A549 (cell line): Measurements from ENCODE around the gene ADAT1. TPM values are rescaled to one million over a fixed set of nuclear protein-coding genes. Genes with fewer than 3 reads are reported as not detected.

ENCODE experiments used
- ATAC-seq, 2 experiments: fragments of 200-7000 bp in 1 of 2; fragments of >200 bp in 1 of 2; cut with Nextera tagmentation in 1 of 2; cut with Tn5 transposase in 1 of 2; 3 replicates each; pipeline versions ENCODE4 v1.8.0 to v1.9.1; 2018 to 2020; ENCODE audit warnings: mild to moderate bottlenecking in 1 of 2, moderate library complexity in 1 of 2
- CTCF ChIA-PET: fragments of 300-600 bp; sonication (Branson Sonifier 250); formaldehyde crosslinking; extraction: SDS; loops from one replicate; lab custom pipeline; 2021; ENCODE audit warnings: antibody characterized with exemption, inconsistent platforms; lab: Yijun Ruan, JAX
- POLR2A ChIA-PET: fragments of 350-600 bp; formaldehyde crosslinking; extraction: SDS; loops from one replicate; lab custom pipeline; 2021; ENCODE audit warnings: antibody characterized with exemption, inconsistent platforms; lab: Yijun Ruan, JAX
- DNase-seq, 2 experiments: peaks; one replicate each; pipeline versions ENCODE4 v3.0.0 to v3.0.0-alpha.2; 2011 to 2016; ENCODE audit warnings: low read depth in 1 of 2, low spot score in 1 of 2
- FAIRE-seq: peaks from 2 replicates; lab custom pipeline; 2011; peaks lifted over from hg19 to GRCh38; lab: Jason Lieb, UNC
- H3K27ac ChIP-seq, 2 experiments: fragments of >200 bp; sonication (Bioruptor Twin); formaldehyde crosslinking; 3 replicates each; pipeline ENCODE4 v1.5.1; 2016 to 2017
- H3K4me1 ChIP-seq: fragments of >200 bp; sonication (Bioruptor Twin); formaldehyde crosslinking; 3 replicates; pipeline ENCODE4 v1.6.1; 2016
- H3K4me2 ChIP-seq: fragments of >200 bp; sonication (Bioruptor Twin); formaldehyde crosslinking; 3 replicates; pipeline ENCODE4 v1.6.1; 2016
- H3K4me3 ChIP-seq: fragments of >200 bp; sonication (Bioruptor Twin); formaldehyde crosslinking; 3 replicates; pipeline ENCODE4 v1.5.1; 2016
- H3K9me3 ChIP-seq: fragments of >200 bp; sonication (Bioruptor Twin); formaldehyde crosslinking; 3 replicates; pipeline ENCODE4 v1.6.1; 2016
- BHLHE40 ChIP-seq: IDR thresholded peaks from 2 replicates; pipeline ENCODE4 v1.6.1; 2012; ENCODE audit warnings: low read depth, low read length, inconsistent platforms
- CEBPB ChIP-seq, 2 experiments: fragments of >200 bp in 1 of 2; sonication (Bioruptor Twin) in 1 of 2; formaldehyde crosslinking in 1 of 2; IDR thresholded peaks; 2 replicates each; pipeline ENCODE4 v1.6.1; 2012 to 2016
- EHF ChIP-seq: fragments of 250-450 bp; sonication (Bioruptor Pico); IDR thresholded peaks from 2 replicates; pipeline ENCODE4 v1.5.0; 2020; ENCODE audit warnings: mild to moderate bottlenecking
- ESRRA ChIP-seq: fragments of 150-350 bp; IDR thresholded peaks from 2 replicates; pipeline ENCODE4 v1.6.1; 2014; ENCODE audit warnings: mild to moderate bottlenecking, low read length, borderline replicate concordance
- FOSL2 ChIP-seq, 2 experiments: fragments of 450-650 bp in 1 of 2; fragments of >200 bp in 1 of 2; sonication (Bioruptor Twin) in 1 of 2; formaldehyde crosslinking; IDR thresholded peaks; 2 replicates each; pipeline versions ENCODE4 v1.5.0 to v1.6.1; 2016 to 2020; ENCODE audit warnings: mild to moderate bottlenecking in 1 of 2, moderate library complexity in 1 of 2
- FOXS1 ChIP-seq: fragments of 250-450 bp; sonication (Bioruptor Pico); IDR thresholded peaks from 2 replicates; pipeline ENCODE4 v1.5.0; 2020; ENCODE audit warnings: mild to moderate bottlenecking, moderate library complexity
- HEYL ChIP-seq: fragments of 250-450 bp; sonication (Bioruptor Pico); IDR thresholded peaks from 2 replicates; pipeline ENCODE4 v1.8.0; 2021; ENCODE audit warnings: mild to moderate bottlenecking, moderate library complexity
- HOXB13 ChIP-seq: fragments of 250-450 bp; sonication (Bioruptor Pico); IDR thresholded peaks from 2 replicates; pipeline ENCODE4 v1.5.0; 2020; ENCODE audit warnings: low read depth, mild to moderate bottlenecking, moderate library complexity
- JUNB ChIP-seq: fragments of >200 bp; sonication (Bioruptor Twin); formaldehyde crosslinking; IDR thresholded peaks from 2 replicates; pipeline ENCODE4 v1.6.1; 2016
- KDM5A ChIP-seq: fragments of 200-600 bp; sonication (generic); IDR thresholded peaks from 2 replicates; pipeline ENCODE4 v1.6.1; 2016; ENCODE audit warnings: antibody characterized with exemption, mild to moderate bottlenecking
- MAZ ChIP-seq: fragments of 150-350 bp; IDR thresholded peaks from 2 replicates; pipeline ENCODE4 v1.6.1; 2014; ENCODE audit warnings: antibody characterized with exemption, low read depth, low read length, borderline replicate concordance
- NFE2L2 ChIP-seq: fragments of 150-350 bp; conservative IDR thresholded peaks from 2 replicates; pipeline ENCODE4 v1.6.1; 2014; ENCODE audit warnings: low read length
- NPAS2 ChIP-seq: fragments of 250-450 bp; sonication (Bioruptor Pico); IDR thresholded peaks from 2 replicates; pipeline ENCODE4 v1.8.0; 2022; ENCODE audit warnings: mild to moderate bottlenecking, moderate library complexity, borderline replicate concordance
- NR3C1 ChIP-seq: fragments of >200 bp; sonication (Bioruptor Twin); formaldehyde crosslinking; IDR thresholded peaks from 3 replicates; pipeline ENCODE4 v1.6.1; 2017
- PHF8 ChIP-seq: fragments of 200-600 bp; sonication (generic); IDR thresholded peaks from 2 replicates; pipeline ENCODE4 v1.6.1; 2016; ENCODE audit warnings: low read depth, mild to moderate bottlenecking, antibody characterized with exemption, moderate library complexity, borderline replicate concordance
- POLR2A ChIP-seq: IDR thresholded peaks from 2 replicates; pipeline ENCODE4 v1.6.1; 2012; ENCODE audit warnings: mild to moderate bottlenecking, low read length
- POLR2AphosphoS2 ChIP-seq: conservative IDR thresholded peaks from 2 replicates; pipeline ENCODE4 v1.6.1; 2012; ENCODE audit warnings: low read length, improper control_type of control experiment, inconsistent platforms
- RARB ChIP-seq: fragments of 250-450 bp; sonication (Bioruptor Pico); IDR thresholded peaks from 2 replicates; pipeline ENCODE4 v1.8.0; 2021; ENCODE audit warnings: mild to moderate bottlenecking, moderate library complexity
- SMC3 ChIP-seq: fragments of >200 bp; sonication (Bioruptor Twin); formaldehyde crosslinking; IDR thresholded peaks from 3 replicates; pipeline ENCODE4 v1.6.1; 2018; ENCODE audit warnings: inconsistent platforms
- ZNF302 ChIP-seq: fragments of 250-450 bp; sonication (Bioruptor Pico); IDR thresholded peaks from 2 replicates; pipeline ENCODE4 v1.9.0; 2021; ENCODE audit warnings: inconsistent platforms, mild to moderate bottlenecking, moderate library complexity
- WGBS: methylation state at CpG from one replicate; pipeline ENCODE4 v1.1.6; 2017; ENCODE audit errors: missing lambda C conversion rate; 5-methylcytosine and 5-hydroxymethylcytosine counted together
- polyA plus RNA-seq, 4 experiments: library from polyadenylated mRNA; depleted of rRNA in 3 of 4; stranded (reverse); fragments of >200 nt; fragmentation: RNase III in 1 of 4; extraction: RNeasy Plus Mini Kit Qiagen cat#74134 plus additional on column Dnase treatment in 1 of 4; gene quantifications; 2 replicates in 3 of 4; 3 replicates in 1 of 4; pipeline ENCODE4 v1.2.3, GENCODE V29; 2011 to 2017
- TF ChIP-seq, protein P1 (sequence below): IDR thresholded peaks from 2 replicates; pipeline ENCODE4 v1.6.1; 2012; ENCODE audit warnings: low read depth, borderline replicate concordance
- TF ChIP-seq, protein P2 (sequence below): fragments of 450-650 bp; IDR thresholded peaks from 2 replicates; pipeline ENCODE4 v1.6.1; 2014; ENCODE audit warnings: antibody characterized with exemption
- TF ChIP-seq, protein P3 (sequence below): IDR thresholded peaks from 2 replicates; pipeline ENCODE4 v1.6.1; 2012
- TF ChIP-seq, protein P4 (sequence below): fragments of >200 bp; sonication (Bioruptor Twin); formaldehyde crosslinking; IDR thresholded peaks from 3 replicates; pipeline ENCODE4 v1.5.1; 2016

ADAT1 gene
- polyA plus RNA-seq, 2 of the 4 experiments (the other 2 are of a cell fraction), result 45.4 to 53.5 TPM

DNA sequence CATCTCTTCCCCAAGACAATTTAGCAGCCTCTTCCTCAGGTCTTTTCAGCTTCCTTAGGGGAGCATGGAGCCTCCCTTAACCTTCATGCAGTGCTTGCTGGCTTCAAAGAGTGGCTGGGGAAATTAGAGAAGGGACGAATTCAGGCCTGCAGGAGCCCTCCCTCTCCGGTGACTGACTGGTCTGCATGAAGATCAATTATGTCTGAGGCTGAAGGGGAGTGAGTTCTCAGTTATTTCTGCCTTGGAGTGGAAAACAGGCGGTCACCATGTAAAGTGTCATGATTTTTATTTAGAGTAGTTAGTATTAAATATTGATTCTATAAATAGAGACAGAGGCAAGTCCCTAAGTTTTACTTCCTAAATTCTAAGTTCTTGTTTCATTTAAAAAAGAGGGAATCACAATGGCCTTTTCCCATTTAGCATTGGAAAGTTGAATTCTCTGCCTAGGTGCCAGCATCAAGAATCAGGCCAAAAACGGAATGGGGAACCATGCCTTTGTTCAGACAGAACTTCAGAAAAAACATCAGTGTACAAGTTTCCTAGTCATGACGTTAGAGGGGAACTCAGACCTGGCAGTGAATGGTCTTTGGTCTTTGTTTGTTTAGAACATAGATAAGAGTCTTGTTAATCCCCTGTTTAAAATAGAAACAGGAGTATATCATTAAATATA, 52.5 kb downstream of the ADAT1 start:
- TF ChIP-seq, protein P1, sequence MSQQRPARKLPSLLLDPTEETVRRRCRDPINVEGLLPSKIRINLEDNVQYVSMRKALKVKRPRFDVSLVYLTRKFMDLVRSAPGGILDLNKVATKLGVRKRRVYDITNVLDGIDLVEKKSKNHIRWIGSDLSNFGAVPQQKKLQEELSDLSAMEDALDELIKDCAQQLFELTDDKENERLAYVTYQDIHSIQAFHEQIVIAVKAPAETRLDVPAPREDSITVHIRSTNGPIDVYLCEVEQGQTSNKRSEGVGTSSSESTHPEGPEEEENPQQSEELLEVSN, result no peak
- TF ChIP-seq POLR2AphosphoS2 (no peak), CEBPB (IDR thresholded peaks at IDR 0.05) (no peak), FOSL2 (IDR thresholded peaks at IDR 0.05) (no peak), FOSL2 (CRISPR knock-in tag; IDR thresholded peaks at IDR 0.05) (no peak), EHF (no peak), JUNB (no peak), HEYL (no peak)
- ChIA-PET POLR2A (no interaction called here), CTCF (interaction anchor here (0.9 to 1.2 kb wide), 2 partner anchors 53 to 54 kb away, joined by 3 to 5 read pairs; no protein-coding TSS in a partner anchor)
- H3K27ac ChIP-seq, result no peak overlapping the region
- H3K9me3 ChIP-seq, result no peaks in the 10 kb centered on the region
- no peak for FAIRE-seq
- no peak overlapping the region for H3K4me3 ChIP-seq
- no peak for DNase-seq
- peaks cover 8% of the 10 kb centered on the region for H3K4me1 ChIP-seq
- no peak overlapping the region for H3K4me2 ChIP-seq
- WGBS, result 82% methylated on average over 5 of the region's 5 CpGs
- no peak for ATAC-seq

DNA sequence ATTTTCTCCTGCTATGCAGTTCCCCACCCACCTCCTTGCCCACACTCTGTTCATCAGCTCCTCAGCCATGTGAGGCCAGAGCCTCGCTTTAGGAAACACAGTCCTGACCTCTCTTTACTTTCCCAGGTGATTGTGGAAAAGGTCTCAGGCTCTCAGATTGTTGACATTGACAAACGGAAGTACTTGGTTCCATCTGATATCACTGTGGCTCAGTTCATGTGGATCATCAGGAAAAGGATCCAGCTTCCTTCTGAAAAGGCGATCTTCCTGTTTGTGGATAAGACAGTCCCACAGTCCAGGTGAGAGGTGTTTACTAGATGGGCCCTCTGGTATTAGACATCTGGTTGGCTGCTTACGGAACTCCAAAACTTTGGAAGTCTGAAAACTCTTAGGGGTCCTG, 55.2 kb downstream of the ADAT1 start:
- TF ChIP-seq ESRRA, result no peak
- no peak for TF ChIP-seq MAZ
- no peak for TF ChIP-seq HEYL
- TF ChIP-seq, protein P2, sequence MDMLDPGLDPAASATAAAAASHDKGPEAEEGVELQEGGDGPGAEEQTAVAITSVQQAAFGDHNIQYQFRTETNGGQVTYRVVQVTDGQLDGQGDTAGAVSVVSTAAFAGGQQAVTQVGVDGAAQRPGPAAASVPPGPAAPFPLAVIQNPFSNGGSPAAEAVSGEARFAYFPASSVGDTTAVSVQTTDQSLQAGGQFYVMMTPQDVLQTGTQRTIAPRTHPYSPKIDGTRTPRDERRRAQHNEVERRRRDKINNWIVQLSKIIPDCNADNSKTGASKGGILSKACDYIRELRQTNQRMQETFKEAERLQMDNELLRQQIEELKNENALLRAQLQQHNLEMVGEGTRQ, result no peak
- TF ChIP-seq FOXS1, result no peak
- TF ChIP-seq KDM5A, result no peak
- TF ChIP-seq HOXB13, result no peak
- TF ChIP-seq, protein P3, sequence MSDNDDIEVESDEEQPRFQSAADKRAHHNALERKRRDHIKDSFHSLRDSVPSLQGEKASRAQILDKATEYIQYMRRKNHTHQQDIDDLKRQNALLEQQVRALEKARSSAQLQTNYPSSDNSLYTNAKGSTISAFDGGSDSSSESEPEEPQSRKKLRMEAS, result no peak
- TF ChIP-seq POLR2A, result no peak
- no peak for TF ChIP-seq JUNB
- TF ChIP-seq RARB (CRISPR knock-in tag), result no peak
- TF ChIP-seq, protein P4, sequence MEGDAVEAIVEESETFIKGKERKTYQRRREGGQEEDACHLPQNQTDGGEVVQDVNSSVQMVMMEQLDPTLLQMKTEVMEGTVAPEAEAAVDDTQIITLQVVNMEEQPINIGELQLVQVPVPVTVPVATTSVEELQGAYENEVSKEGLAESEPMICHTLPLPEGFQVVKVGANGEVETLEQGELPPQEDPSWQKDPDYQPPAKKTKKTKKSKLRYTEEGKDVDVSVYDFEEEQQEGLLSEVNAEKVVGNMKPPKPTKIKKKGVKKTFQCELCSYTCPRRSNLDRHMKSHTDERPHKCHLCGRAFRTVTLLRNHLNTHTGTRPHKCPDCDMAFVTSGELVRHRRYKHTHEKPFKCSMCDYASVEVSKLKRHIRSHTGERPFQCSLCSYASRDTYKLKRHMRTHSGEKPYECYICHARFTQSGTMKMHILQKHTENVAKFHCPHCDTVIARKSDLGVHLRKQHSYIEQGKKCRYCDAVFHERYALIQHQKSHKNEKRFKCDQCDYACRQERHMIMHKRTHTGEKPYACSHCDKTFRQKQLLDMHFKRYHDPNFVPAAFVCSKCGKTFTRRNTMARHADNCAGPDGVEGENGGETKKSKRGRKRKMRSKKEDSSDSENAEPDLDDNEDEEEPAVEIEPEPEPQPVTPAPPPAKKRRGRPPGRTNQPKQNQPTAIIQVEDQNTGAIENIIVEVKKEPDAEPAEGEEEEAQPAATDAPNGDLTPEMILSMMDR, result no peak
- no peak for TF ChIP-seq BHLHE40
- no peak for TF ChIP-seq PHF8
- no peak for TF ChIP-seq SMC3
- no peak for TF ChIP-seq NR3C1
- no peak for TF ChIP-seq ZNF302 (CRISPR knock-in tag)
- no peak for TF ChIP-seq NFE2L2
- no peak for TF ChIP-seq NPAS2 (CRISPR knock-in tag)
- H3K4me2 ChIP-seq, result no peak overlapping the region
- DNase-seq (no peak), ATAC-seq (no peak), FAIRE-seq (no peak)
- no peak overlapping the region for H3K4me3 ChIP-seq
- ChIA-PET POLR2A (no interaction called here), CTCF (interaction anchor here (0.9 kb wide), 1 partner anchor 50 kb away, joined by 3 read pairs; no protein-coding TSS in a partner anchor)
- peaks cover 15% of the 10 kb centered on the region for H3K4me1 ChIP-seq
- no peaks in the 10 kb centered on the region for H3K9me3 ChIP-seq
- 92% methylated on average over 4 of the region's 4 CpGs for WGBS
- no peak overlapping the region for H3K27ac ChIP-seq
